ENCODE measurements around the gene KIRREL1.

GRCh38 chr1:157966031-157966537 is 27.4 kb upstream of the KIRREL1 start:
- TF ChIP-seq ARNTL (CRISPR knock-in tag; IDR thresholded peaks at IDR 0.05; ENCODE audit: borderline replicate concordance, low read depth): no peak
- TF ChIP-seq CREB5 (CRISPR knock-in tag; IDR thresholded peaks at IDR 0.05; ENCODE audit: low read depth): no peak
- no peak for TF ChIP-seq SNAI2 (CRISPR knock-in tag; IDR thresholded peaks at IDR 0.05)
- TF ChIP-seq ISL1 (CRISPR knock-in tag; IDR thresholded peaks at IDR 0.05): no peak
- TF ChIP-seq OSR1 (CRISPR knock-in tag; IDR thresholded peaks at IDR 0.05): no peak
- TF ChIP-seq, protein P1, sequence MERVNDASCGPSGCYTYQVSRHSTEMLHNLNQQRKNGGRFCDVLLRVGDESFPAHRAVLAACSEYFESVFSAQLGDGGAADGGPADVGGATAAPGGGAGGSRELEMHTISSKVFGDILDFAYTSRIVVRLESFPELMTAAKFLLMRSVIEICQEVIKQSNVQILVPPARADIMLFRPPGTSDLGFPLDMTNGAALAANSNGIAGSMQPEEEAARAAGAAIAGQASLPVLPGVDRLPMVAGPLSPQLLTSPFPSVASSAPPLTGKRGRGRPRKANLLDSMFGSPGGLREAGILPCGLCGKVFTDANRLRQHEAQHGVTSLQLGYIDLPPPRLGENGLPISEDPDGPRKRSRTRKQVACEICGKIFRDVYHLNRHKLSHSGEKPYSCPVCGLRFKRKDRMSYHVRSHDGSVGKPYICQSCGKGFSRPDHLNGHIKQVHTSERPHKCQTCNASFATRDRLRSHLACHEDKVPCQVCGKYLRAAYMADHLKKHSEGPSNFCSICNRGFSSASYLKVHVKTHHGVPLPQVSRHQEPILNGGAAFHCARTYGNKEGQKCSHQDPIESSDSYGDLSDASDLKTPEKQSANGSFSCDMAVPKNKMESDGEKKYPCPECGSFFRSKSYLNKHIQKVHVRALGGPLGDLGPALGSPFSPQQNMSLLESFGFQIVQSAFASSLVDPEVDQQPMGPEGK (CRISPR knock-in tag; IDR thresholded peaks at IDR 0.05; ENCODE audit: borderline replicate concordance): no peak
- TF ChIP-seq CSDC2 (CRISPR knock-in tag; IDR thresholded peaks at IDR 0.05): no peak
- TF ChIP-seq RARB (CRISPR knock-in tag; IDR thresholded peaks at IDR 0.05): no peak
- no peak for TF ChIP-seq TSHZ2 (CRISPR knock-in tag; IDR thresholded peaks at IDR 0.05)
